HK-2 (cell line): Measurements from ENCODE around the gene ETS1.

Experiments used
- DNase-seq: peaks from one replicate; pipeline ENCODE4 v3.0.0-alpha.2; 2018; ENCODE audit not compliant: unreplicated experiment

Gene ETS1

GRCh38 chr11:128432926-128433325, 154.4 kb downstream of the ETS1 start:
- no peak for DNase-seq

GRCh38 chr11:128431931-128432330, 155.4 kb downstream of the ETS1 start:
- DNase-seq = no peak

- no peak for DNase-seq
These were observed 158.4 kb downstream of the ETS1 start for GRCh38 chr11:128428935-128429334.

GRCh38 chr11:128424851-128425285, 162.5 kb downstream of the ETS1 start:
- DNase-seq = no peak

GRCh38 chr11:128424271-128424711, 163.1 kb downstream of the ETS1 start:
- no peak for DNase-seq

- no peak for DNase-seq
These were observed 164.6 kb downstream of the ETS1 start for GRCh38 chr11:128422576-128423370.

- no peak for DNase-seq
These were observed 165.6 kb downstream of the ETS1 start for GRCh38 chr11:128421577-128422330.

GRCh38 chr11:128420951-128421350, 166.4 kb downstream of the ETS1 start:
- no peak for DNase-seq

- DNase-seq = no peak
These were observed 167.1 kb downstream of the ETS1 start for GRCh38 chr11:128420265-128420664.

GRCh38 chr11:128419012-128419767, 168.2 kb downstream of the ETS1 start:
- DNase-seq = no peak

- no peak for DNase-seq
These were observed 169.6 kb downstream of the ETS1 start for GRCh38 chr11:128417607-128418324.

GRCh38 chr11:128416976-128417375, 170.4 kb downstream of the ETS1 start:
- no peak for DNase-seq

GRCh38 chr11:128415539-128415938, 171.8 kb downstream of the ETS1 start:
- no peak for DNase-seq

- DNase-seq = no peak
These were observed 174.2 kb downstream of the ETS1 start for GRCh38 chr11:128412847-128413791.

GRCh38 chr11:128411812-128412211, 175.5 kb downstream of the ETS1 start:
- DNase-seq = no peak

GRCh38 chr11:128411150-128411549, 176.2 kb downstream of the ETS1 start:
- no peak for DNase-seq

- no peak for DNase-seq
These were observed 177.9 kb downstream of the ETS1 start for GRCh38 chr11:128409476-128409875.
